Measurements from ENCODE around the gene PPIE. TPM values are rescaled to one million over a fixed set of nuclear protein-coding genes. Genes with fewer than 3 reads are reported as not detected.
A peak's percentile ranks its signal among the peaks of the same experiment; 100 is the strongest.
"Not testable (repeated sequence)": the region's sequence is repeated elsewhere in the genome, so short reads cannot be mapped to it uniquely, and the experiment has no call there.

Gene PPIE
- total RNA-seq, 1 donor from 2014 or later = 40.8 TPM

- H3K4me3 Mint-ChIP-seq (ENCODE audit: unreplicated experiment) = no peak overlapping the region
- no peaks in the 10 kb centered on the region for H3K9me3 Mint-ChIP-seq (ENCODE audit: unreplicated experiment)
- peaks cover 42% of the 10 kb centered on the region for H3K27me3 Mint-ChIP-seq (ENCODE audit: unreplicated experiment)
- H3K27ac Mint-ChIP-seq (ENCODE audit: unreplicated experiment) = no peak overlapping the region
- no peaks in the 10 kb centered on the region for H3K36me3 Mint-ChIP-seq (ENCODE audit: unreplicated experiment)
- H3K4me1 Mint-ChIP-seq (ENCODE audit: unreplicated experiment) = peaks cover 3% of the 10 kb centered on the region
- no peak for DNase-seq (ENCODE audit: extremely low spot score, unreplicated experiment)
- no peak for TF ChIP-seq CTCF (IDR thresholded peaks at IDR 0.05)
Measured at GRCh38 chr1:39791838-39792237, 53.2 kb downstream of the PPIE start.

- no peaks in the 10 kb centered on the region for H3K36me3 Mint-ChIP-seq (ENCODE audit: unreplicated experiment)
- H3K9me3 Mint-ChIP-seq (ENCODE audit: unreplicated experiment) = no peaks in the 10 kb centered on the region
- TF ChIP-seq CTCF (IDR thresholded peaks at IDR 0.05) = no peak
- peaks cover 24% of the 10 kb centered on the region for H3K27me3 Mint-ChIP-seq (ENCODE audit: unreplicated experiment)
- no peak overlapping the region for H3K27ac Mint-ChIP-seq (ENCODE audit: unreplicated experiment)
- DNase-seq (ENCODE audit: extremely low spot score, unreplicated experiment) = no peak
- H3K4me3 Mint-ChIP-seq (ENCODE audit: unreplicated experiment) = no peak overlapping the region
- peaks cover 4% of the 10 kb centered on the region for H3K4me1 Mint-ChIP-seq (ENCODE audit: unreplicated experiment)
Measured at GRCh38 chr1:39795651-39796050, 57.0 kb downstream of the PPIE start.

- not testable (repeated sequence) for H3K36me3 Mint-ChIP-seq (ENCODE audit: unreplicated experiment); DNase-seq (ENCODE audit: extremely low spot score, unreplicated experiment); H3K27ac Mint-ChIP-seq (ENCODE audit: unreplicated experiment); H3K4me3 Mint-ChIP-seq (ENCODE audit: unreplicated experiment); H3K9me3 Mint-ChIP-seq (ENCODE audit: unreplicated experiment); H3K4me1 Mint-ChIP-seq (ENCODE audit: unreplicated experiment); H3K27me3 Mint-ChIP-seq (ENCODE audit: unreplicated experiment)
Measured at GRCh38 chr1:39798859-39799769, 60.4 kb downstream of the PPIE start.

GRCh38 chr1:39799770-39800470 is 61.2 kb downstream of the PPIE start:
- DNase-seq (ENCODE audit: extremely low spot score, unreplicated experiment) = no peak
- Mint-ChIP-seq H3K4me3 (ENCODE audit: unreplicated experiment) (no peak overlapping the region), H3K27ac (ENCODE audit: unreplicated experiment) (no peak overlapping the region), H3K9me3 (ENCODE audit: unreplicated experiment) (peaks cover 3% of the 10 kb centered on the region), H3K36me3 (ENCODE audit: unreplicated experiment) (no peaks in the 10 kb centered on the region), H3K4me1 (ENCODE audit: unreplicated experiment) (peaks cover 4% of the 10 kb centered on the region), H3K27me3 (ENCODE audit: unreplicated experiment) (peaks cover 5% of the 10 kb centered on the region)
- peak; percentile 65 for TF ChIP-seq CTCF (IDR thresholded peaks at IDR 0.05)

GRCh38 chr1:39800471-39800835 is 61.8 kb downstream of the PPIE start:
- Mint-ChIP-seq H3K27ac (ENCODE audit: unreplicated experiment) (no peak overlapping the region), H3K9me3 (ENCODE audit: unreplicated experiment) (peaks cover 6% of the 10 kb centered on the region), H3K27me3 (ENCODE audit: unreplicated experiment) (peaks cover 7% of the 10 kb centered on the region), H3K4me1 (ENCODE audit: unreplicated experiment) (peaks cover 4% of the 10 kb centered on the region), H3K4me3 (ENCODE audit: unreplicated experiment) (no peak overlapping the region), H3K36me3 (ENCODE audit: unreplicated experiment) (no peaks in the 10 kb centered on the region)
- no peak for TF ChIP-seq CTCF (IDR thresholded peaks at IDR 0.05)
- no peak for DNase-seq (ENCODE audit: extremely low spot score, unreplicated experiment)

Data from osteocyte (in vitro differentiated cells).